ENCODE measurements around the gene TMEM170B. TPM values are rescaled to one million over a fixed set of nuclear protein-coding genes. Genes with fewer than 3 reads are reported as not detected.

The TMEM170B gene
- total and polyA plus RNA-seq, 2 of the 8 experiments (the other 6 are each of a cell fraction or from before 2014, with no cell fraction given) = 0.80 to 4.3 TPM

DNA sequence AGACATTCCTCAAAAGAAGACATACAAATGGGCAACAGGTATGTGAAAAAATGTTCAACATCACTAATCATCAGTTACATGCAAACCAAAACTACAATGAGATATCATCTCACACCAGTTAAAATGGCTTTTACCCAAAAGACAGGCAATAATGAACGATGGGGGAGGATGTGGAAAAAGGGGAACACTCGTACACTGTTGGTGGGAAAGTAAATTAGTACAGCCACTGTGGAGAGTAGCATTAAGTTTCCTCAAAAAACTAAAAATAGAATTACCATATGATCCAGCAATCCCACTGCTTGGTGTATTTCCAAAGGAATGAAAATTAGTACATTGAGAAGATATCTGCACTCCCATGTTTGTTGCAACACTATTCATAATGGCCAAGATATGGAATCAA is 8.6 kb upstream of the TMEM170B start:
- H3K18ac ChIP-seq (ENCODE audit: extremely low read depth, low read length) = no peak overlapping the region
- H3K4me1 ChIP-seq (replicated peaks in 1 of 4; ENCODE audit: control insufficient read depth in 3 of 4, insufficient read depth in 4 of 4, low read length in 3 of 4) = no peaks in the 10 kb centered on the region
- no peak overlapping the region for H2BK5ac ChIP-seq (ENCODE audit: low read depth, low read length)
- no peaks in the 10 kb centered on the region for H3K36me3 ChIP-seq (ENCODE audit: control insufficient read depth in 2 of 4, insufficient read depth in 4 of 4, low read length in 3 of 4)
- H3K23me2 ChIP-seq (ENCODE audit: low read depth, low read length) = no peaks in the 10 kb centered on the region
- H2BK120ac ChIP-seq (replicated peaks; ENCODE audit: low read depth, low read length) = no peak overlapping the region
- H2BK12ac ChIP-seq (ENCODE audit: low read depth, low read length) = no peak overlapping the region
- H3K27me3 ChIP-seq (replicated peaks in 1 of 4; ENCODE audit: control insufficient read depth in 3 of 4, extremely low read depth in 1 of 4, insufficient read depth in 3 of 4, low read length in 3 of 4) = no peaks in the 10 kb centered on the region
- TF ChIP-seq BACH1 (IDR thresholded peaks at IDR 0.05; ENCODE audit: low read length) (no peak), SRF (IDR thresholded peaks at IDR 0.05; ENCODE audit: low read depth, low read length) (no peak), BRCA1 (IDR thresholded peaks at IDR 0.05; ENCODE audit: low read depth, low read length) (no peak)
- H2BK20ac ChIP-seq (ENCODE audit: low read length) = no peak overlapping the region
- H2AK5ac ChIP-seq (ENCODE audit: low read depth, low read length) = no peak overlapping the region
- H4K20me1 ChIP-seq (replicated peaks in 1 of 2; ENCODE audit: control insufficient read depth in 1 of 2, insufficient read depth in 2 of 2, low read length in 2 of 2) = no peaks in the 10 kb centered on the region
- no peak overlapping the region for H3K14ac ChIP-seq (ENCODE audit: insufficient read length)
- H3K9ac ChIP-seq (replicated peaks in 1 of 4; ENCODE audit: extremely low read depth in 1 of 4, low read depth in 3 of 4, low read length in 3 of 4) = no peak overlapping the region
- ChIA-PET CTCF (ENCODE audit: partially characterized antibody) (interaction anchor here (0.6 kb wide), 1 partner anchor 231 kb away, joined by 5 read pairs; no protein-coding TSS in a partner anchor), POLR2A (ENCODE audit: partially characterized antibody) (no interaction called here)
- no peak overlapping the region for H4K5ac ChIP-seq (ENCODE audit: insufficient read length, low read depth, low read length)
- H4K8ac ChIP-seq (ENCODE audit: extremely low read depth, insufficient read depth, low read length) = no peak overlapping the region
- 92% methylated on average over 2 of the region's 2 CpGs; no CpG with 5 or more reads in 1 of the 2 experiments for WGBS, 2 experiments (ENCODE audit: extremely low coverage in 1 of 2, insufficient coverage in 1 of 2, insufficient read length in 1 of 2, insufficient replicate concordance in 2 of 2, low coverage in 1 of 2, low lambda C conversion rate in 2 of 2, missing lambda C conversion rate in 1 of 2)
- no peak overlapping the region for H3K4me2 ChIP-seq (ENCODE audit: insufficient read depth in 1 of 2, low read depth in 2 of 2, low read length in 2 of 2)
- H3K23ac ChIP-seq (ENCODE audit: insufficient read length) = no peak overlapping the region
- no peaks in the 10 kb centered on the region for H3K79me2 ChIP-seq (ENCODE audit: control insufficient read depth in 1 of 2, insufficient read depth in 2 of 2, low read length in 2 of 2)
- no peak overlapping the region for H2AFZ ChIP-seq (ENCODE audit: low read length)
- DNase-seq (ENCODE audit: low read depth in 1 of 2, low spot score in 2 of 2) (no peak), FAIRE-seq (no peak)
- H4K91ac ChIP-seq (replicated peaks; ENCODE audit: insufficient read length, low read length) = no peak overlapping the region
- no peak overlapping the region for H3K4ac ChIP-seq (replicated peaks; ENCODE audit: insufficient read length, low read depth, low read length)
- no peak overlapping the region for H3K27ac ChIP-seq (ENCODE audit: low read depth, low read length)
- no peaks in the 10 kb centered on the region for H3K79me1 ChIP-seq (ENCODE audit: low read depth, low read length)
- H3K4me3 ChIP-seq (ENCODE audit: extremely low read depth in 1 of 4, insufficient read depth in 2 of 4, low read depth in 3 of 4, low read length in 4 of 4) = no peak overlapping the region
- no peaks in the 10 kb centered on the region for H3K9me3 ChIP-seq (ENCODE audit: insufficient read depth in 2 of 2, low read depth in 1 of 2, low read length in 1 of 2)
- no peak overlapping the region for H3K56ac ChIP-seq (replicated peaks; ENCODE audit: insufficient read length, low read depth, low read length)
- no peak overlapping the region for H2BK15ac ChIP-seq (ENCODE audit: low read length)
